ENCODE data around the gene MGAT2.

DNA sequence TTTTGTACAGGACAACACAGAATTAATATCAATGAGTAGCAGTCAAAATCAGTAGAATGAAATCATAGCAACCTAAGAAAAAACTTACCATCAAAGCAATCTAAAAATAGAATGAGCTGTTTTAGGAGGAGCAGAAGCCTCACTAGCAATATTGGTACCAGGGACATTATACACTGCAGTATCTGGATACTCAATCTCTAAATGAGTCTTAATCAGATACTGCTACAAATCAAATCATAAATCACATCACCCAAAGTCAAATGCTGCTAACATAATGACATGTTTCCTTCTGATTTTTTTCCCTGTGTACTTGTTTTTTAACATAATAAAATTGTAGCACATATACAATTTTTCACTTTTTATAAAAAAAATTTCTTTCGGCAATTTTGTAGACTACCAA is 42.5 kb upstream of the MGAT2 start:
- TF ChIP-seq CTCF (IDR thresholded peaks at IDR 0.05) (no peak), EZH2 (IDR thresholded peaks at IDR 0.05) (no peak), EZH2phosphoT487 (IDR thresholded peaks at IDR 0.05) (no peak)
